Neural cell (in vitro differentiated cells): ENCODE measurements around the gene NKD1.

ENCODE experiments used
- EP300 ChIP-seq: fragments of 450-650 bp; conservative IDR thresholded peaks from 2 replicates; pipeline ENCODE4 v1.6.1; 2014; ENCODE audit warnings: antibody characterized with exemption, mild to moderate bottlenecking, moderate library complexity; ENCODE audit not compliant: poor library complexity, severe bottlenecking
- EZH2 ChIP-seq: fragments of 200-600, 300-800 bp; shearing (Covaris generic), sonication (generic); IDR thresholded peaks from 2 replicates; pipeline ENCODE4 v1.6.1; 2014; ENCODE audit warnings: antibody characterized with exemption, low read length, borderline replicate concordance, mild to moderate bottlenecking; ENCODE audit not compliant: insufficient read depth, poor library complexity, severe bottlenecking
- MXI1 ChIP-seq: fragments of 450-650 bp; conservative IDR thresholded peaks from 2 replicates; pipeline ENCODE4 v1.6.1; 2014; ENCODE audit warnings: antibody characterized with exemption, mild to moderate bottlenecking; ENCODE audit not compliant: poor library complexity, severe bottlenecking
- POLR2AphosphoS5 ChIP-seq: IDR thresholded peaks from 2 replicates; pipeline ENCODE4 v1.6.1; 2012
- RAD21 ChIP-seq: fragments of 450-650 bp; conservative IDR thresholded peaks from 2 replicates; pipeline ENCODE4 v1.6.1; 2014; ENCODE audit warnings: antibody characterized with exemption, mild to moderate bottlenecking, moderate library complexity
- SMC3 ChIP-seq: fragments of 450-650 bp; conservative IDR thresholded peaks from 2 replicates; pipeline ENCODE4 v1.6.1; 2014; ENCODE audit warnings: antibody characterized with exemption, mild to moderate bottlenecking, moderate library complexity; ENCODE audit not compliant: poor library complexity
- TAF1 ChIP-seq: IDR thresholded peaks from 2 replicates; pipeline ENCODE4 v1.6.1; 2012; ENCODE audit warnings: low read depth
- TF ChIP-seq, protein P1 (sequence below): fragments of 450-650 bp; IDR thresholded peaks from 2 replicates; pipeline ENCODE4 v1.5.1; 2014; ENCODE audit warnings: antibody characterized with exemption, mild to moderate bottlenecking, moderate library complexity; ENCODE audit not compliant: poor library complexity, severe bottlenecking
- TF ChIP-seq, protein P2 (sequence below): IDR thresholded peaks from 2 replicates; pipeline ENCODE4 v1.6.1; 2012; ENCODE audit warnings: borderline replicate concordance

GRCh38 chr16:50531359-50531758 is 16.8 kb upstream of the NKD1 start:
- TF ChIP-seq POLR2AphosphoS5 (no peak), EP300 (no peak), RAD21 (no peak), MXI1 (no peak), SMC3 (no peak), EZH2 (no peak), TAF1 (no peak)
- TF ChIP-seq, protein P1, sequence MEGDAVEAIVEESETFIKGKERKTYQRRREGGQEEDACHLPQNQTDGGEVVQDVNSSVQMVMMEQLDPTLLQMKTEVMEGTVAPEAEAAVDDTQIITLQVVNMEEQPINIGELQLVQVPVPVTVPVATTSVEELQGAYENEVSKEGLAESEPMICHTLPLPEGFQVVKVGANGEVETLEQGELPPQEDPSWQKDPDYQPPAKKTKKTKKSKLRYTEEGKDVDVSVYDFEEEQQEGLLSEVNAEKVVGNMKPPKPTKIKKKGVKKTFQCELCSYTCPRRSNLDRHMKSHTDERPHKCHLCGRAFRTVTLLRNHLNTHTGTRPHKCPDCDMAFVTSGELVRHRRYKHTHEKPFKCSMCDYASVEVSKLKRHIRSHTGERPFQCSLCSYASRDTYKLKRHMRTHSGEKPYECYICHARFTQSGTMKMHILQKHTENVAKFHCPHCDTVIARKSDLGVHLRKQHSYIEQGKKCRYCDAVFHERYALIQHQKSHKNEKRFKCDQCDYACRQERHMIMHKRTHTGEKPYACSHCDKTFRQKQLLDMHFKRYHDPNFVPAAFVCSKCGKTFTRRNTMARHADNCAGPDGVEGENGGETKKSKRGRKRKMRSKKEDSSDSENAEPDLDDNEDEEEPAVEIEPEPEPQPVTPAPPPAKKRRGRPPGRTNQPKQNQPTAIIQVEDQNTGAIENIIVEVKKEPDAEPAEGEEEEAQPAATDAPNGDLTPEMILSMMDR = no peak
- TF ChIP-seq, protein P2, sequence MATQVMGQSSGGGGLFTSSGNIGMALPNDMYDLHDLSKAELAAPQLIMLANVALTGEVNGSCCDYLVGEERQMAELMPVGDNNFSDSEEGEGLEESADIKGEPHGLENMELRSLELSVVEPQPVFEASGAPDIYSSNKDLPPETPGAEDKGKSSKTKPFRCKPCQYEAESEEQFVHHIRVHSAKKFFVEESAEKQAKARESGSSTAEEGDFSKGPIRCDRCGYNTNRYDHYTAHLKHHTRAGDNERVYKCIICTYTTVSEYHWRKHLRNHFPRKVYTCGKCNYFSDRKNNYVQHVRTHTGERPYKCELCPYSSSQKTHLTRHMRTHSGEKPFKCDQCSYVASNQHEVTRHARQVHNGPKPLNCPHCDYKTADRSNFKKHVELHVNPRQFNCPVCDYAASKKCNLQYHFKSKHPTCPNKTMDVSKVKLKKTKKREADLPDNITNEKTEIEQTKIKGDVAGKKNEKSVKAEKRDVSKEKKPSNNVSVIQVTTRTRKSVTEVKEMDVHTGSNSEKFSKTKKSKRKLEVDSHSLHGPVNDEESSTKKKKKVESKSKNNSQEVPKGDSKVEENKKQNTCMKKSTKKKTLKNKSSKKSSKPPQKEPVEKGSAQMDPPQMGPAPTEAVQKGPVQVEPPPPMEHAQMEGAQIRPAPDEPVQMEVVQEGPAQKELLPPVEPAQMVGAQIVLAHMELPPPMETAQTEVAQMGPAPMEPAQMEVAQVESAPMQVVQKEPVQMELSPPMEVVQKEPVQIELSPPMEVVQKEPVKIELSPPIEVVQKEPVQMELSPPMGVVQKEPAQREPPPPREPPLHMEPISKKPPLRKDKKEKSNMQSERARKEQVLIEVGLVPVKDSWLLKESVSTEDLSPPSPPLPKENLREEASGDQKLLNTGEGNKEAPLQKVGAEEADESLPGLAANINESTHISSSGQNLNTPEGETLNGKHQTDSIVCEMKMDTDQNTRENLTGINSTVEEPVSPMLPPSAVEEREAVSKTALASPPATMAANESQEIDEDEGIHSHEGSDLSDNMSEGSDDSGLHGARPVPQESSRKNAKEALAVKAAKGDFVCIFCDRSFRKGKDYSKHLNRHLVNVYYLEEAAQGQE = no peak
